ENCODE results near the gene CAMK2N1. TPM values are rescaled to one million over a fixed set of nuclear protein-coding genes. Genes with fewer than 3 reads are reported as not detected.

CAMK2N1 gene
- total RNA-seq, 1 donor from 2014 or later, result 13.2 TPM

- H3K4me1 Mint-ChIP-seq (ENCODE audit: low read depth), result peaks cover 33% of the 10 kb centered on the region
- H3K27me3 Mint-ChIP-seq (ENCODE audit: low read depth), result peaks cover 27% of the 10 kb centered on the region
- no peak for DNase-seq (ENCODE audit: low spot score)
- H3K36me3 Mint-ChIP-seq (ENCODE audit: low read depth), result peaks cover 1% of the 10 kb centered on the region
- peak overlapping the region; percentile 82 for H3K4me3 Mint-ChIP-seq (ENCODE audit: unreplicated experiment)
- peak; percentile 22 for TF ChIP-seq CTCF (IDR thresholded peaks at IDR 0.05)
- H3K27ac Mint-ChIP-seq (ENCODE audit: unreplicated experiment), result peak overlapping the region; percentile 46
- H3K9me3 Mint-ChIP-seq (ENCODE audit: low read depth), result no peaks in the 10 kb centered on the region
These were observed 1.2 kb downstream of the CAMK2N1 start for GRCh38 chr1:20484519-20485462.

GRCh38 chr1:20483833-20484518 lies 2.0 kb downstream of the CAMK2N1 start:
- peak; percentile 66 for DNase-seq (ENCODE audit: low spot score)
- peak overlapping the region; percentile 82 for H3K4me3 Mint-ChIP-seq (ENCODE audit: unreplicated experiment)
- H3K9me3 Mint-ChIP-seq (ENCODE audit: low read depth), result no peaks in the 10 kb centered on the region
- peak; percentile 52 for TF ChIP-seq CTCF (IDR thresholded peaks at IDR 0.05)
- peaks cover 34% of the 10 kb centered on the region for H3K4me1 Mint-ChIP-seq (ENCODE audit: low read depth)
- peaks cover 1% of the 10 kb centered on the region for H3K36me3 Mint-ChIP-seq (ENCODE audit: low read depth)
- peaks cover 20% of the 10 kb centered on the region for H3K27me3 Mint-ChIP-seq (ENCODE audit: low read depth)
- peak overlapping the region; percentile 46 for H3K27ac Mint-ChIP-seq (ENCODE audit: unreplicated experiment)

- TF ChIP-seq CTCF (IDR thresholded peaks at IDR 0.05), result no peak
- H3K9me3 Mint-ChIP-seq (ENCODE audit: low read depth), result no peaks in the 10 kb centered on the region
- no peaks in the 10 kb centered on the region for H3K36me3 Mint-ChIP-seq (ENCODE audit: low read depth)
- H3K27me3 Mint-ChIP-seq (ENCODE audit: low read depth), result peaks cover 16% of the 10 kb centered on the region
- H3K4me1 Mint-ChIP-seq (ENCODE audit: low read depth), result peaks cover 35% of the 10 kb centered on the region
- no peak for DNase-seq (ENCODE audit: low spot score)
- no peak overlapping the region for H3K27ac Mint-ChIP-seq (ENCODE audit: unreplicated experiment)
- H3K4me3 Mint-ChIP-seq (ENCODE audit: unreplicated experiment), result peak overlapping the region; percentile 82
These were observed 2.7 kb downstream of the CAMK2N1 start for GRCh38 chr1:20483098-20483832.

GRCh38 chr1:20481643-20482498 lies 4.1 kb downstream of the CAMK2N1 start:
- TF ChIP-seq CTCF (IDR thresholded peaks at IDR 0.05), result no peak
- no peaks in the 10 kb centered on the region for H3K9me3 Mint-ChIP-seq (ENCODE audit: low read depth)
- DNase-seq (ENCODE audit: low spot score), result no peak
- H3K4me1 Mint-ChIP-seq (ENCODE audit: low read depth), result peaks cover 38% of the 10 kb centered on the region
- no peak overlapping the region for H3K27ac Mint-ChIP-seq (ENCODE audit: unreplicated experiment)
- H3K4me3 Mint-ChIP-seq (ENCODE audit: unreplicated experiment), result no peak overlapping the region
- H3K27me3 Mint-ChIP-seq (ENCODE audit: low read depth), result peaks cover 10% of the 10 kb centered on the region
- no peaks in the 10 kb centered on the region for H3K36me3 Mint-ChIP-seq (ENCODE audit: low read depth)

All from chondrocyte (in vitro differentiated cells).